Measurements from ENCODE around the gene DENND5B.
"Not testable (repeated sequence)": the region's sequence is repeated elsewhere in the genome, so short reads cannot be mapped to it uniquely, and the experiment has no call there.

The DENND5B gene

GRCh38 chr12:31591380-31591901, 505 bp upstream of the DENND5B start:
- peak; percentile 83 for DNase-seq (ENCODE audit: low read depth, low spot score)

GRCh38 chr12:31589904-31590641, 863 bp downstream of the DENND5B start:
- DNase-seq (ENCODE audit: low read depth, low spot score) = peak; percentile 76

GRCh38 chr12:31589598-31589903, 1.4 kb downstream of the DENND5B start:
- DNase-seq (ENCODE audit: low read depth, low spot score) = no peak

- no peak for DNase-seq (ENCODE audit: low read depth, low spot score)
Measured at GRCh38 chr12:31588976-31589375, 2.0 kb downstream of the DENND5B start.

GRCh38 chr12:31586728-31587127, 4.2 kb downstream of the DENND5B start:
- no peak for DNase-seq (ENCODE audit: low read depth, low spot score)

- no peak for DNase-seq (ENCODE audit: low read depth, low spot score)
Measured at GRCh38 chr12:31585895-31586294, 5.0 kb downstream of the DENND5B start.

- no peak for DNase-seq (ENCODE audit: low read depth, low spot score)
Measured at GRCh38 chr12:31585271-31585670, 5.7 kb downstream of the DENND5B start.

- no peak for DNase-seq (ENCODE audit: low read depth, low spot score)
Measured at GRCh38 chr12:31584782-31585181, 6.2 kb downstream of the DENND5B start.

GRCh38 chr12:31583878-31584277, 7.1 kb downstream of the DENND5B start:
- no peak for DNase-seq (ENCODE audit: low read depth, low spot score)

GRCh38 chr12:31582155-31582554, 8.8 kb downstream of the DENND5B start:
- no peak for DNase-seq (ENCODE audit: low read depth, low spot score)

- no peak for DNase-seq (ENCODE audit: low read depth, low spot score)
Measured at GRCh38 chr12:31578632-31579031, 12.3 kb downstream of the DENND5B start.

- no peak for DNase-seq (ENCODE audit: low read depth, low spot score)
Measured at GRCh38 chr12:31574803-31575575, 15.9 kb downstream of the DENND5B start.

GRCh38 chr12:31574367-31574766, 16.6 kb downstream of the DENND5B start:
- not testable (repeated sequence) for DNase-seq (ENCODE audit: low read depth, low spot score)

GRCh38 chr12:31572900-31573600, 17.9 kb downstream of the DENND5B start:
- no peak for DNase-seq (ENCODE audit: low read depth, low spot score)

- no peak for DNase-seq (ENCODE audit: low read depth, low spot score)
Measured at GRCh38 chr12:31570880-31571279, 20.1 kb downstream of the DENND5B start.

- DNase-seq (ENCODE audit: low read depth, low spot score) = not testable (repeated sequence)
Measured at GRCh38 chr12:31569517-31569916, 21.4 kb downstream of the DENND5B start.

- no peak for DNase-seq (ENCODE audit: low read depth, low spot score)
Measured at GRCh38 chr12:31568498-31568897, 22.4 kb downstream of the DENND5B start.

GRCh38 chr12:31567029-31567428, 23.9 kb downstream of the DENND5B start:
- no peak for DNase-seq (ENCODE audit: low read depth, low spot score)

GRCh38 chr12:31566547-31566946, 24.4 kb downstream of the DENND5B start:
- DNase-seq (ENCODE audit: low read depth, low spot score) = no peak

GRCh38 chr12:31562594-31563328, 28.2 kb downstream of the DENND5B start:
- DNase-seq (ENCODE audit: low read depth, low spot score) = peak; percentile 34

- DNase-seq (ENCODE audit: low read depth, low spot score) = no peak
Measured at GRCh38 chr12:31560516-31560915, 30.4 kb downstream of the DENND5B start.

- DNase-seq (ENCODE audit: low read depth, low spot score) = no peak
Measured at GRCh38 chr12:31558521-31558920, 32.4 kb downstream of the DENND5B start.

Data from ELF-1 (cell line).